Measurements from ENCODE around the gene SOX13. TPM values are rescaled to one million over a fixed set of nuclear protein-coding genes. Genes with fewer than 3 reads are reported as not detected.

Gene SOX13
- total RNA-seq, 1 donor from 2014 or later = 28.6 TPM

- Histone ChIP-seq H3F3A (ENCODE audit: low read depth) (peaks cover 15% of the 10 kb centered on the region), H3K4me1 (peaks cover 14% of the 10 kb centered on the region), H3K9ac (no peak overlapping the region), H3K36me3 (no peaks in the 10 kb centered on the region), H3K27ac (no peak overlapping the region), H3K4me2 (no peak overlapping the region), H2AFZ (replicated peaks) (no peak overlapping the region), H4K20me1 (ENCODE audit: low read depth) (peaks cover 6% of the 10 kb centered on the region), H3K9me3 (ENCODE audit: low read depth) (no peaks in the 10 kb centered on the region), H3K4me3 (no peak overlapping the region), H3K27me3 (no peaks in the 10 kb centered on the region), H3K79me2 (ENCODE audit: low read depth) (no peaks in the 10 kb centered on the region)
- H3K36me3 Mint-ChIP-seq = peaks cover 21% of the 10 kb centered on the region
- H3K4me3 Mint-ChIP-seq = no peak overlapping the region
- peak overlapping the region; percentile 94 for H3K27ac Mint-ChIP-seq
- peak; percentile 24 for DNase-seq (ENCODE audit: low spot score)
- TF ChIP-seq EZH2 (IDR thresholded peaks at IDR 0.05) = no peak
- no peak for TF ChIP-seq EZH2phosphoT487 (IDR thresholded peaks at IDR 0.05)
- no peak for TF ChIP-seq CTCF (IDR thresholded peaks at IDR 0.05)
- H3K9me3 Mint-ChIP-seq = no peaks in the 10 kb centered on the region
- peaks cover 11% of the 10 kb centered on the region for H3K27me3 Mint-ChIP-seq (ENCODE audit: insufficient read depth, low read depth)
- peaks cover 47% of the 10 kb centered on the region for H3K4me1 Mint-ChIP-seq
These were observed 54.0 kb downstream of the SOX13 start for GRCh38 chr1:204126956-204127355.

- Histone ChIP-seq H4K20me1 (ENCODE audit: low read depth) (peaks cover 6% of the 10 kb centered on the region), H2AFZ (replicated peaks) (no peak overlapping the region), H3F3A (ENCODE audit: low read depth) (peaks cover 15% of the 10 kb centered on the region), H3K9me3 (ENCODE audit: low read depth) (no peaks in the 10 kb centered on the region), H3K36me3 (no peaks in the 10 kb centered on the region), H3K27me3 (no peaks in the 10 kb centered on the region), H3K4me3 (no peak overlapping the region), H3K4me1 (peaks cover 14% of the 10 kb centered on the region), H3K27ac (no peak overlapping the region), H3K79me2 (ENCODE audit: low read depth) (no peaks in the 10 kb centered on the region), H3K9ac (no peak overlapping the region), H3K4me2 (no peak overlapping the region)
- TF ChIP-seq EZH2phosphoT487 (IDR thresholded peaks at IDR 0.05) = no peak
- peak; percentile 97 for TF ChIP-seq CTCF (IDR thresholded peaks at IDR 0.05)
- TF ChIP-seq EZH2 (IDR thresholded peaks at IDR 0.05) = no peak
- Mint-ChIP-seq H3K27me3 (ENCODE audit: insufficient read depth, low read depth) (peaks cover 11% of the 10 kb centered on the region), H3K4me1 (peaks cover 47% of the 10 kb centered on the region), H3K36me3 (peaks cover 19% of the 10 kb centered on the region), H3K9me3 (no peaks in the 10 kb centered on the region), H3K4me3 (no peak overlapping the region), H3K27ac (no peak overlapping the region)
- DNase-seq (ENCODE audit: low spot score) = peak; percentile 88
These were observed 54.8 kb downstream of the SOX13 start for GRCh38 chr1:204127597-204128242.

DNA sequence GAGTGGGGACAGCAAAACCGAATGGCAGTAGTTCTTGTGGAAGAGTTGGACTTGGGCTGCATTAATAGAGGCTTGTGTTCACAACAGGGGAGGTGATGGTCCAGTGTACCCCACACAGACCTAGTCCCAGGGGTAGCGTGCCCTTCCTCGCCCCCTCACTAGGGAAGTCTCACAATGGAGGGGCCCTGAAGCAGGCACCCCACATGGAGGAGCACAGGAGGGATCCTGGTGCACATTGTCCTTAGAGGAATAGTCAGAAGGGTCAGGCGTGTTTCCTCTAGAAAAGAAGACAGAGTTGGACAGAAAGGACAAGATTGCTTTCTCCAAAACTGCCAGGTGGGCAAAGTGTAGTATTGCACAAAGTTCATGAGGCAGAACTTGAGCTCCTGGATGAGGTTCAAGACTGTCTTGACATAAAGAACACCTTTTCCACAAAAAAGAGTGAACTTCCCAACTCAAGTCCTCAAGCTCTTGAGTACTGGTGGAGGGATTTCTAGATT lies 55.6 kb downstream of the SOX13 start:
- Mint-ChIP-seq H3K4me1 (peaks cover 44% of the 10 kb centered on the region), H3K9me3 (no peaks in the 10 kb centered on the region), H3K27me3 (ENCODE audit: insufficient read depth, low read depth) (peaks cover 11% of the 10 kb centered on the region), H3K27ac (peak overlapping the region; percentile 72), H3K4me3 (peak overlapping the region; percentile 48), H3K36me3 (peaks cover 14% of the 10 kb centered on the region)
- H3K79me2 ChIP-seq (ENCODE audit: low read depth) = no peaks in the 10 kb centered on the region
- H3K27me3 ChIP-seq = no peaks in the 10 kb centered on the region
- no peak overlapping the region for H3K9ac ChIP-seq
- peaks cover 5% of the 10 kb centered on the region for H4K20me1 ChIP-seq (ENCODE audit: low read depth)
- H3F3A ChIP-seq (ENCODE audit: low read depth) = peaks cover 15% of the 10 kb centered on the region
- peak overlapping the region; percentile 67 for H3K4me2 ChIP-seq
- H3K4me1 ChIP-seq = peaks cover 14% of the 10 kb centered on the region
- no peak overlapping the region for H3K4me3 ChIP-seq
- H3K27ac ChIP-seq = no peak overlapping the region
- H3K36me3 ChIP-seq = no peaks in the 10 kb centered on the region
- H2AFZ ChIP-seq (replicated peaks) = no peak overlapping the region
- TF ChIP-seq CTCF (IDR thresholded peaks at IDR 0.05) = no peak
- no peak for TF ChIP-seq EZH2phosphoT487 (IDR thresholded peaks at IDR 0.05)
- no peak for TF ChIP-seq EZH2 (IDR thresholded peaks at IDR 0.05)
- DNase-seq (ENCODE audit: low spot score) = no peak
- no peaks in the 10 kb centered on the region for H3K9me3 ChIP-seq (ENCODE audit: low read depth)

All from neural progenitor cell (in vitro differentiated cells).